GDM1 (cell line): ENCODE measurements around the gene HNF4A.

Source experiments
- DNase-seq: peaks from one replicate; lab custom pipeline; 2025; lab: John Stamatoyannopoulos, UW

Gene HNF4A

DNA sequence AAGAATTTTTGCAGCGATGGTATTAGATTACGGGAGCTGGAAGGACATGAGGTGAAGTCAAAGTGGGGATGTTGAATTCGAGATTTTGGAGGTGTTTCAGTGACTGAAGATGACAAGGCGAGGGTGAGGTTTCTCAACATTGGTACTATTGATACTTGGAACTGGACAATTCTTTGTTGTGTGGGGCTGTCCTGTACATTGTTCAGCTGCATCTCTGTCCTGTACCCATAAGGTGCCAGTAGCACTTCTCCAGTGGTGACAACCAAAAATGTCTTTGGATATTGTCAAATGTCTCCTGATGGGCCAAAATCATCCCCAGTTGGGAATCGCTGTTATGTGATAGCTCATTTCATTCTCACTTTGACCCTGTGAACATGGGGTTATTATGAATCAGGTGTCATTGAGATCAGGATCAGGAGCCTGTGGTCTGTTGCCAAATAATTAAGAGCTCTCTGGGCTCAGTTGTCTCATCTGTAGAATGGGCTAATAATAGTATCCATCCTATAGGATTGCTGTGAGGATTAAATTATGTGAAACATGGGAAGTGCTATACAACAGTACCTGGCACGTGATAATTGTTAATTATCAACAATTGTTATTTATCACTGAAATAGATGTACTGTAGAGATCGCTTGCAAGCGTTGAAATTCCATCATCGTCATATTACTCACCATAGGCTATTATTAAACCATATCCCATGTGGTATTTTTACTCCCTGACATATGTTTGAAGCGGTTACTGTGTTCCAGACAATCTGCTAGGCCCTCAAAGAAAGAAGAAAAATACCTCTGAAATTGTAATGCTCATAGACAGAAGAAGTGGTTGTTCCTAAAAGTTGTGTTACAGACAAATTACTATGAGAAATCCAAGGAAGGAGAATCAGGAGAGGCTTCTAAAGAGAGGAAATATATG, 71.6 kb downstream of the HNF4A start:
- DNase-seq, result no peak

DNA sequence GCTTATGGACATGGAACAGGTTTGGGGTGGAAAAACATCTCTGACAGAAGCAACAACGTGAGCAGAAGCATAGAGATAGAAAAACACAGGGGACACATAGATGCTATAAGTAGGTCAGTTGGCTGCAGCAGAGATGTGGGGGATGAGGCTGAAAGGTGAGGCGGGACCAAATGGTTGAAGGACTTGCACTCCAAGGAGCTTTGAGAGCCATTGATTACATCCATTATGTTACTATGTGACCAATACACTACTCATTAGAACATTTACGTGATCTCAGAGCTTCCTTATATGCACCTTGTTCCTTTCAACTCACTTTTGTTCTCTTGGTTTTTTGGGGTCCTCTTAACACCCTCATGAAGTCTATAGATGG, 72.3 kb downstream of the HNF4A start:
- DNase-seq, result no peak

GRCh38 chr20:44428174-44429016, 72.9 kb downstream of the HNF4A start:
- no peak for DNase-seq

- DNase-seq, result no peak
Measured at GRCh38 chr20:44429017-44429339, 73.5 kb downstream of the HNF4A start.

- no peak for DNase-seq
Measured at GRCh38 chr20:44429419-44430269, 74.1 kb downstream of the HNF4A start.

DNA sequence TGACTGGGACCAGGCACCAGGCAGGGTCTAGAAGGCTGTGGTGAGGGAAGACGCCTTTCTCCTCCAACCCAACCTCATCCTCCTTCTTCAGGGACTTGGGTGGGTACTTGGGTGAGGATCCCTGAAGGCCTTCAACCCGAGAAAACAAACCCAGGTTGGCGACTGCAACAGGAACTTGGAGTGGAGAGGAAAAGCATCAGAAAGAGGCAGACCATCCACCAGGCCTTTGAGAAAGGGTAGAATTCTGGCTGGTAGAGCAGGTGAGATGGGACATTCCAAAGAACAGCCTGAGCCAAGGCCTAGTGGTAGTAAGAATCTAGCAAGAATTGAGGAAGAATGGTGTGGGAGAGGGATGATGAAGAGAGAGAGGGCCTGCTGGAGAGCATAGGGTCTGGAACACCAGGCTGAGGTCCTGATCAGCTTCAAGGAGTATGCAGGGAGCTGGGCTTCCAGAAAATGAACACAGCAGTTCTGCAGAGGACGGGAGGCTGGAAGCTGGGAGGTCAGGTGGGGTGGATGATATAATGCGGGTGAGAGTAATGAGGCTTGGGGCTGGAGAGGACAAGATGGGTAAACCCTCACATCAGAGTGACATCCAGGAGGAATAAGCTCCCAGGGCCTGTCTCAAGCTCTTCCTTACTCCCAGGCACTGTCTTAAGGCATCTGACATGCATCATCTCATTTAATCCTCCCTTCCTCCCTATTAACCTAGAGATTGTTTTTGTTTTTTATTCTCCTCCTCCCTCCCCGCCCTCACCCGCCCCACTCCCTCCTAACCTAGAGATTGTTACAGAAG, 75.0 kb downstream of the HNF4A start:
- no peak for DNase-seq

GRCh38 chr20:44431118-44431501, 75.6 kb downstream of the HNF4A start:
- no peak for DNase-seq

DNA sequence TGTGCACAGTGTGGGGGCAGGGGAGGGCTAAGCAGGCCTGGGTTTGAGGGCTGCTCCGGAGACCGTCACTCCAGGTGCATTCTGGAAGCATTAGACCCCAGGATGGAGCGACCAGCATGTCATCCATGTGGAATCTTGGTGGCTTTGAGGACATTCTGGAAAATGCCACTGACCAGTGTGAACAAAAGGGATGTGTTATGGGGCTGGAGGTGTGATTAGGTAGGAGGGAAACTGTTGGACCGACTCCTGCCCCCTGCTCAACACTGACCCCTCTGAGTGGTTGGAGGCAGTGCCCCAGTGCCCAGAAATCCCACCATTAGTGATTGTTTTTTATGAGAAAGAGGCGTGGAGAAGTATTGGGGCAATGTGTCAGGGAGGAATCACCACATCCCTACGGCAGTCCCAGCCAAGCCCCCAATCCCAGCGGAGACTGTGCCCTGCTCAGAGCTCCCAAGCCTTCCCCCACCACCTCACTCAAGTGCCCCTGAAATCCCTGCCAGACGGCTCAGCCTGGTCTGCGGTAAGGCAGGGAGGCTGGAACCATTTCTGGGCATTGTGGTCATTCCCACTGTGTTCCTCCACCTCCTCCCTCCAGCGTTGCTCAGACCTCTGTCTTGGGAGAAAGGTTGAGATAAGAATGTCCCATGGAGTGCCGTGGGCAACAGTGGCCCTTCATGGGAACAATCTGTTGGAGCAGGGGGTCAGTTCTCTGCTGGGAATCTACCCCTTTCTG, 76.2 kb downstream of the HNF4A start:
- DNase-seq, result no peak

DNA sequence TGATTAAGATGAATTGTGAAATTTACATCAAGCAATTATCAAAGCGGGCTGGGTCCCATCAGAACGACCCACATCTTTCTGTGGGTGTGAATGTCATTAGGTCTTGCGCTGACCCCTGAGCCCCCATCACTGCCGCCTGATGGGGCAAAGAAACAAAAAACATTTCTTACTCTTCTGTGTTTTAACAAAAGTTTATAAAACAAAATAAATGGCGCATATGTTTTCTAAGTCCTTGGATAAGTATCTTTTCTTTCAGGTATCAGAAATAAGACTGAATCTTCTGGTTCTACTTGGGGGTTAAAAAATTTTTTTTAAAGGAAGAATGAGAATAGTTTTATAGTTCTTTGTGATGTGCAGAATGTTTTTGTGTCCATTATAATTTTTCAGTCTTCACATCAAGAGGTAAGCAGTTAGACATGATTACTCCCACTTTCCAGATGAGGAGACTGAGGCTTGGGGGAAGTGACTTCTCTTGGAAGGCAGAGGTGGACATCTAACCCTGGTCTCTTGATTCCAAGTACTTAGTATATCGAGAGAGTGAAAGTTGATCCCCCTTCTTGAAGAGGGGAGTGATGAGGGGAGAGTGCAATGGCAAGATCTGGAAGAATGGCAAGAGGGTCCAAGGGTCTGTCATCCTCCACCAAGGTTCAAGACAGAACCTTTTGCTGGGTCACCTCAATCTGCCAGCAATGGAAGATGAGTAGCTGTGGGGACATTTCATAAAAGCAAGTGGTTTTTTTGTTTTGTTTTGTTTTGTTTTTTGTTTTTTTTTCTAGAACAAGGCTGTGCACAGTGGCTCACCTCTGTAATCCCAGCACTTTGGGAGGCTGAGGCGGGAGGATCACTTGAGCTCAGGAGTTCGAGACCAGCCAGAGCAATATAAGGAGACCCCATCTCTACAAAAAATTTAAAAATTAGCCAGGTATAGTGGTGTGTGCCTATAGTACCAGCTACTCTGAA, 77.4 kb downstream of the HNF4A start:
- DNase-seq, result no peak

DNA sequence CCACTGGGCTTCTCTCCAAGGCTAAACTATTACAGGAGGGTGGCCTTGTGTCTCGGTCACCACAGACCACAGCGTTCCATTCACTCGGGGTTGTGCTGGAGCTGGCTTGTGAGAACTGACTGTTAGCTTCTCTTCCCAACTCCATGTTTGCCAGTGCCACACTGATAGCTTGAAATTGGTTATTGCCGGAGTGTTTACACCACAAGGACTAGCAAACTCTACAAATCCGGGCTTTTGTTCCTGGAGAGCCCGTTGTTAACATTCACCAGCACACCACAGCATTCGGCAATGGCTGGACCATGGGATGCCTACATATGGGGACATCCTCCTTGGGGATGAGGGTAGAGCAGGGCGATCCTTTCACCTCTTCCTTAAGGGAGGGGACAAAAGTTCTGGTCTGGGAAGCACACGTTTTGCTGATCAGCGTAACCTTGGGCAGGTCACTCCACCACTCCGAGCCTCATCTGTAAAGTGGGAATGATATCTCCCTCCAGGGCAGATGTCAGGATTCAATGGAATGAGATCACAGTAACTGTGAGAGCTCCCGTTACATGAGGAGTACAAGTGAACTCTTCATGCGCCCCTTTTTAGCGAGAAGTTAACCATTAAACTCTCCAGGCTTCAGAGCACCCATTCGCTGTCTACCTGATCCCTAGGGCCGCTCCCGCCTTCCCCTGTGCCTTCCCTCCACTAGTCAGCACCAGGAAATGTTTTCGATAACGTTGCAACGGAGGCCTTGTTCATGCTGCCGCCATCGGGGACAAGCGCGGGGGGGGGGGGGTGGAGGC, 78.4 kb downstream of the HNF4A start:
- no peak for DNase-seq

GRCh38 chr20:44435630-44436335, 80.3 kb downstream of the HNF4A start:
- DNase-seq, result no peak

DNA sequence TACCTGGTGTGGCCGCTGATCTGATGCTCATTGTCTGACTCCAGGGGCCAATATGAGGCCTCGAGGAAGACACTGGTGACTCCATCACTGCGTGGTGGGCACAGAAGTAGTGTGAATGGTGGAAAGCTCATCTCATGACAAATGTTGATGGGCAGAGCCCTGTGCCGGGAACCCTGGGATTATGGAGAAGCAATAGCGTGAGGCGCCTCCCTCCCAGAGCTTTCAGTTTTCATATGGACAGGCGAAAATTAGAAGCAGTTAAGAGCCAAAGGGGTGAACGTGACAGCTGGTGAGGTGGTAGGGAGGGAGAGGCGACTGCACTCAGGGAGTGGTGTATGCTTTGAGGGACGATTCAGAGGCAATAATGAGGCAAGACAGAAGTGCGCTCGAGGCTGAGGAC, 80.9 kb downstream of the HNF4A start:
- DNase-seq, result no peak

DNA sequence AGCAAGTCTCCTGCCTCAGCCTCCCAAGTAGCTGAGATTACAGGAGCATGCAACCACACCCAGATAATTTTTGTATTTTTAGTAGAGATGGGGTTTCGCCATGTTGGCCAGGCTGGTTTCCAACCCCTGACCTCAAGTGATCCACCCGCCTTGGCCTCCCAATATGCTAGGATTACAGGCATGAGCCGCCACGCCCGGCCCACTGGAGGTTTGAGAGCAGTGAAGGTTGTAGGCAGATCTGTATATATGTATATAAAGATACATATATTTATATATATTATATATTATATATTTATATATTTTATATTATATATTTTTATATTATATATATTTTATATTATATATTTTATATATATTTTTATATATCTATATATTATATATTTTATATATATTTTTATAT, 82.0 kb downstream of the HNF4A start:
- no peak for DNase-seq

DNA sequence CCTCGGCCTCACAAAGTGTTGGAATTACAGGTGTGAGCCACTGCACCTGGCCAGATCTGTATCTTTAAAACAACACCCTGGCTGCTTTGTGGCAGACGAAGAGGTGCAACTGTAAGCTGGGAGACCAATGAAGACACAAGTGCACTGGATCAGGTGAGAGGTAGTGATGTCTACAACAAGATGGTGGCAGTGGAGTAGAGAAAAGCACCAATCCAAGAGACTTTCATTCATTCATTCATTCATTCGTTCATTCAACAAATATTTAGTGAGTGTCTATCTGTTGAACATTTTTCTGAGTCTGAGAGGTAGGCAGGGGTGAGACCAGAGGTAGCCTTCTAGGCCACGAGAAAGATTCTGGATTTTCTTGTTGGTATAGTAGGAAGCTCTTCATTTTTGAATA, 83.3 kb downstream of the HNF4A start:
- no peak for DNase-seq

DNA sequence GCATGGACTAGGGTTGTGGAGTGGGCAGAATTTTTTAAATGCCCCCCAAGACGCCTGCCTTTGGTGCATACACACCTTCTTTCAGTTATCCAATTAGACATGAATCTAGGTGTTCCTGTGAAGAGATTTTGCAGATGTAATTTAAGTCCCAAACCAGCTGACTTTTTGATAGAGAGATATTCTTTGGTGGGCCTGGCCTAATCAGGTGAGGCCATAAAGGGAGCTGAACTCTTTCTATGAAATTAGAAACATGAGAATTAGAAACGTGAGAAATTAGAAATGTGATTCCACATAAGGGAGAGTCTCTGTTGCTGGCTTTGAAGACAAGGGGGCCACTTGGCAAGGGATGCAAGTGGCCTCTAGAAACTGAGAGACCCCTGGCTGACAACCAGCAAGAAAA, 83.8 kb downstream of the HNF4A start:
- DNase-seq, result no peak

- no peak for DNase-seq
Measured at GRCh38 chr20:44442298-44443070, 87.0 kb downstream of the HNF4A start.
